Heart right ventricle (tissue), 16 donors: ENCODE data around the gene HBS1L. TPM values are rescaled to one million over a fixed set of nuclear protein-coding genes. Genes with fewer than 3 reads are reported as not detected.

Experiments used
- ATAC-seq, 8 donors: fragments of 200-7000 bp; cut with Tn5 transposase; one replicate each; pipeline ENCODE4 v1.9.1; 2020; ENCODE audit warnings: mild to moderate bottlenecking in 8 of 8, moderate library complexity in 8 of 8, moderate number of reproducible peaks in 1 of 8
- DNase-seq, 2 donors: peaks; one replicate each; pipeline ENCODE4 v3.0.0-alpha.2; 2020
- H3K27ac ChIP-seq, 10 donors: fragments of 200-600 bp; sonication (generic) in 2 of 10; one replicate each; pipeline versions ENCODE4 v1.5.0 to v1.8.0; 2020 to 2022; ENCODE audit warnings: mild to moderate bottlenecking in 3 of 10
- H3K27me3 ChIP-seq, 7 donors: fragments of 200-600 bp; one replicate each; pipeline ENCODE4 v1.8.0; 2021 to 2022; ENCODE audit warnings: mild to moderate bottlenecking in 2 of 7
- H3K36me3 ChIP-seq, 9 donors: fragments of 200-600 bp; sonication (generic) in 1 of 9; one replicate each; pipeline versions ENCODE4 v1.5.0 to v1.8.0; 2020 to 2022; ENCODE audit warnings: mild to moderate bottlenecking in 2 of 9
- H3K4me1 ChIP-seq, 9 donors: fragments of 200-600 bp; sonication (generic) in 1 of 9; one replicate each; pipeline versions ENCODE4 v1.5.0 to v1.8.0; 2020 to 2022; ENCODE audit warnings: mild to moderate bottlenecking in 4 of 9
- H3K4me3 ChIP-seq, 10 donors: fragments of 200-600 bp; sonication (generic) in 2 of 10; one replicate each; pipeline versions ENCODE4 v1.5.0 to v1.8.0; 2020 to 2022; ENCODE audit warnings: mild to moderate bottlenecking in 7 of 10, moderate library complexity in 2 of 10
- H3K9me3 ChIP-seq, 11 donors: fragments of 200-600 bp in 10 of 11; sonication (generic) in 2 of 11; one replicate each; pipeline versions ENCODE4 v1.5.0 to v1.8.0; 2013 to 2022; ENCODE audit warnings: mild to moderate bottlenecking in 2 of 11, control low read depth in 1 of 11, moderate library complexity in 1 of 11
- CTCF ChIP-seq, 9 donors: fragments of 200-600 bp; sonication (generic) in 2 of 9; IDR thresholded peaks; one replicate each; pipeline versions ENCODE4 v1.5.0 to v1.8.0; 2021 to 2022; ENCODE audit warnings: antibody characterized with exemption in 9 of 9, mild to moderate bottlenecking in 5 of 9, moderate library complexity in 1 of 9
- WGBS, 2 donors: extraction: QIAGEN DNeasy Blood & Tissue Kit; methylation state at CpG; one replicate each; pipeline ENCODE4 v1.1.7; 2013; ENCODE audit warnings: inconsistent platforms in 1 of 2; 5-methylcytosine and 5-hydroxymethylcytosine counted together
- intact Hi-C, 10 donors: fragments of 100-400 bp; cut with DNase I; formaldehyde crosslinking; loops; one replicate each; pipeline versions ENCODE4 v1.11.1 to v1.14.2; 2022
- polyA plus RNA-seq, 2 donors: library from polyadenylated mRNA; stranded (reverse); fragments of 200-250 nt; gene quantifications; one replicate each; pipeline ENCODE4 v1.2.3, GENCODE V29; 2013
- total RNA-seq, 10 donors: library from RNA; stranded (reverse); fragmentation: NEBNext Ultra II Directional in 3 of 10; extraction: Animal tissue kit (Norgen Biotek cat#: 25700) in 3 of 10; gene quantifications; one replicate each; pipeline versions ENCODE4 v1.2.1 to v1.2.4, GENCODE V29; 2021 to 2023
- donor health status: Arrhythmogenic right ventricular cardiomyopathy.
- donor health status: ischemic (EF 13 %, LVEDD 7.1; RV severe dilation, severe dysfunction).
- donor health status: healthy with polysubstance abuse.
- donor health status: DM: no; HTN: yes; CAD: no.
- donor health status: DM: no; HTN: no; CAD: no.
- donor health status: ischemic (EF 25% LVEDD 6.9; RV normal size, moderate dysfunction).
- donor health status: ischemic (EF 25% LVEDD 5.7; RV mildly dilated, moderate dysfunction).
- donor health status: healthy.
- donor health status: DM: yes; HTN: yes; CAD: no.
- donor health status: Ischemic cardiomyopathy.
- donor health status: ischemic (EF 35%, LVEDD 5.7; RV mildly dilated, moderate dysfunction).
- donor health status: nonischemic (EF 11% LVEDD 7.7; RV severe dilation, severe dysfunction).
- donor health status: DM: yes; HTN: yes; CAD: no.
- donor health status: PGD.
- donor health status: ischemic (EF 29% LVEDD 5.4; RV normal size, mild dysfunction).
- donor health status: nonischemic (EF 23%, LVEDD 6.1; RV moderate dilation, normal function).

Gene HBS1L
- total and polyA plus RNA-seq, 12 donors: 20.8 to 100.0 (median 88.2) TPM

GRCh38 chr6:135025175-135025574 is 29.4 kb downstream of the HBS1L start:
- DNase-seq (no peak), ATAC-seq (no peak)
- intact Hi-C loops: no loop called here
- Histone ChIP-seq H3K27ac (no peak overlapping the region), H3K4me3 (no peak overlapping the region), H3K27me3 (no peaks in the 10 kb centered on the region), H3K36me3 (peaks cover 0 to 14% (median 0%) of the 10 kb centered on the region in 9 donors), H3K9me3 (no peaks in the 10 kb centered on the region), H3K4me1 (peaks cover 0 to 12% (median 0%) of the 10 kb centered on the region in 9 donors)
- no peak for TF ChIP-seq CTCF (IDR thresholded peaks at IDR 0.05)
- WGBS, 2 donors: 95 to 96% methylated on average over 2 of the region's 2 CpGs

- TF ChIP-seq CTCF (IDR thresholded peaks at IDR 0.05): no peak
- no peak for ATAC-seq
- WGBS, 2 donors: 86 to 87% methylated on average over 2 of the region's 2 CpGs
- peaks cover 0 to 22% (median 0%) of the 10 kb centered on the region in 9 donors for H3K4me1 ChIP-seq
- no peak overlapping the region for H3K4me3 ChIP-seq
- no peaks in the 10 kb centered on the region for H3K27me3 ChIP-seq
- no peak for DNase-seq
- no peak overlapping the region for H3K27ac ChIP-seq
- intact Hi-C loops: no loop called here
- peaks cover 0 to 4% (median 0%) of the 10 kb centered on the region in 9 donors for H3K36me3 ChIP-seq
- H3K9me3 ChIP-seq: no peaks in the 10 kb centered on the region
Measured at GRCh38 chr6:135022050-135022697, 32.4 kb downstream of the HBS1L start.

- intact Hi-C loops: no loop called here
- no peak for DNase-seq
- no peak for ATAC-seq
- Histone ChIP-seq H3K9me3 (no peaks in the 10 kb centered on the region), H3K36me3 (peaks cover 0 to 4% (median 0%) of the 10 kb centered on the region in 9 donors), H3K4me3 (no peak overlapping the region), H3K4me1 (peaks cover 0 to 22% (median 0%) of the 10 kb centered on the region in 9 donors), H3K27ac (no peak overlapping the region), H3K27me3 (no peaks in the 10 kb centered on the region)
- TF ChIP-seq CTCF (IDR thresholded peaks at IDR 0.05): no peak
- 72 to 92% methylated on average over 4 of the region's 4 CpGs for WGBS, 2 donors
Measured at GRCh38 chr6:135021310-135022049, 33.1 kb downstream of the HBS1L start.

- no peak for ATAC-seq
- intact Hi-C loops: no loop called here
- no peak for TF ChIP-seq CTCF (IDR thresholded peaks at IDR 0.05)
- DNase-seq: no peak
- Histone ChIP-seq H3K4me3 (no peak overlapping the region), H3K4me1 (peaks cover 0 to 22% (median 0%) of the 10 kb centered on the region in 9 donors), H3K27me3 (no peaks in the 10 kb centered on the region), H3K27ac (no peak overlapping the region), H3K9me3 (no peaks in the 10 kb centered on the region), H3K36me3 (no peaks in the 10 kb centered on the region)
- WGBS, 2 donors: 95 to 96% methylated on average over 1 of the region's 1 CpG
Measured at GRCh38 chr6:135018941-135019340, 35.7 kb downstream of the HBS1L start.
